Right atrium auricular region (tissue), 2 donors: ENCODE measurements around the gene ZNF689. TPM values are rescaled to one million over a fixed set of nuclear protein-coding genes. Genes with fewer than 3 reads are reported as not detected.

Experiments
- DNase-seq: peaks from one replicate; pipeline ENCODE4 v3.0.0-alpha.2; 2019; ENCODE audit warnings: low spot score
- H3K27ac ChIP-seq, 2 donors: fragments of 200-600 bp; sonication (generic); 1 replicate in 1 of 2; 2 replicates in 1 of 2; pipeline ENCODE4 v1.5.1; 2016 to 2019
- H3K27me3 ChIP-seq, 2 donors: fragments of 200-600 bp; sonication (generic); one replicate each; pipeline versions ENCODE4 v1.5.1 to v1.6.0; 2017 to 2019
- H3K36me3 ChIP-seq: fragments of 200-600 bp; sonication (generic); one replicate; pipeline ENCODE4 v1.5.1; 2016
- H3K4me1 ChIP-seq, 2 donors: fragments of 200-600 bp; sonication (generic); one replicate each; pipeline versions ENCODE4 v1.5.1 to v1.6.0; 2017 to 2019
- H3K4me3 ChIP-seq, 2 donors: fragments of 200-600 bp; sonication (generic); 1 replicate in 1 of 2; 2 replicates in 1 of 2; pipeline ENCODE4 v1.5.1; 2017 to 2019; ENCODE audit warnings: mild to moderate bottlenecking in 1 of 2, moderate library complexity in 1 of 2
- H3K9me3 ChIP-seq, 2 donors: fragments of 200-600 bp; sonication (generic); one replicate each; pipeline ENCODE4 v1.5.1; 2019
- CTCF ChIP-seq, 2 donors: fragments of 200-600 bp; sonication (generic); IDR thresholded peaks; one replicate each; pipeline ENCODE4 v1.5.1; 2019; ENCODE audit warnings: antibody characterized with exemption in 2 of 2
- total RNA-seq, 2 donors: library from RNA; depleted of rRNA; stranded (reverse); fragments of >200 nt; gene quantifications; one replicate each; pipeline ENCODE4 v1.1.0, GENCODE V29; 2016

Gene ZNF689
- total RNA-seq, 2 donors from 2014 or later: 6.2 to 8.3 TPM

GRCh38 chr16:30656388-30656787 is 46.2 kb upstream of the ZNF689 start:
- DNase-seq: no peak
- Histone ChIP-seq H3K4me3 (no peak overlapping the region), H3K4me1 (peaks cover 0 to 43% of the 10 kb centered on the region in 2 donors), H3K27ac (no peak overlapping the region), H3K27me3 (no peaks in the 10 kb centered on the region), H3K9me3 (no peaks in the 10 kb centered on the region), H3K36me3 (peaks cover 43% of the 10 kb centered on the region)
- no peak for TF ChIP-seq CTCF (IDR thresholded peaks at IDR 0.05)

GRCh38 chr16:30655815-30656347 is 45.7 kb upstream of the ZNF689 start:
- H3K9me3 ChIP-seq: no peaks in the 10 kb centered on the region
- H3K4me1 ChIP-seq: peaks cover 0 to 38% of the 10 kb centered on the region in 2 donors
- H3K27me3 ChIP-seq: no peaks in the 10 kb centered on the region
- no peak for DNase-seq
- H3K36me3 ChIP-seq: peaks cover 43% of the 10 kb centered on the region
- TF ChIP-seq CTCF (IDR thresholded peaks at IDR 0.05): no peak
- H3K27ac ChIP-seq: no peak overlapping the region
- no peak overlapping the region for H3K4me3 ChIP-seq

- DNase-seq: no peak
- Histone ChIP-seq H3K36me3 (peaks cover 43% of the 10 kb centered on the region), H3K4me3 (no peak overlapping the region)
Measured at GRCh38 chr16:30654856-30655255, 44.7 kb upstream of the ZNF689 start.

GRCh38 chr16:30652718-30653117 is 42.5 kb upstream of the ZNF689 start:
- no peak overlapping the region for H3K27ac ChIP-seq
- peaks cover 43% of the 10 kb centered on the region for H3K36me3 ChIP-seq
- no peaks in the 10 kb centered on the region for H3K27me3 ChIP-seq
- no peaks in the 10 kb centered on the region for H3K9me3 ChIP-seq
- peaks cover 0 to 32% of the 10 kb centered on the region in 2 donors for H3K4me1 ChIP-seq
- H3K4me3 ChIP-seq: no peak overlapping the region
- no peak for DNase-seq
- no peak for TF ChIP-seq CTCF (IDR thresholded peaks at IDR 0.05)

More at GRCh38 chr16:30654856-30655255, 44.7 kb upstream of the ZNF689 start:
- TF ChIP-seq CTCF (IDR thresholded peaks at IDR 0.05): no peak
- Histone ChIP-seq H3K27ac (no peak overlapping the region), H3K9me3 (no peaks in the 10 kb centered on the region), H3K27me3 (no peaks in the 10 kb centered on the region), H3K4me1 (peaks cover 0 to 31% of the 10 kb centered on the region in 2 donors)

- H3K9me3 ChIP-seq: no peaks in the 10 kb centered on the region
- TF ChIP-seq CTCF (IDR thresholded peaks at IDR 0.05): no peak
- H3K27ac ChIP-seq: peak overlapping the region; percentile 89 to 95
- no peak for DNase-seq
- H3K4me1 ChIP-seq: peaks cover 0 to 25% of the 10 kb centered on the region in 2 donors
- H3K4me3 ChIP-seq: peak overlapping the region; percentile 63 to 85
- H3K36me3 ChIP-seq: peaks cover 43% of the 10 kb centered on the region
- H3K27me3 ChIP-seq: no peaks in the 10 kb centered on the region
Measured at GRCh38 chr16:30652005-30652296, 41.8 kb upstream of the ZNF689 start.
